GM23338 (cell line): ENCODE results near the gene ITCH. TPM values are rescaled to one million over a fixed set of nuclear protein-coding genes. Genes with fewer than 3 reads are reported as not detected.

ENCODE experiments used
- ATAC-seq: fragments of 200-7000 bp; cut with Tn5 transposase; 3 replicates; pipeline ENCODE4 v1.9.1; 2020
- DNase-seq: peaks from one replicate; pipeline ENCODE4 v3.0.0-alpha.2; 2015; ENCODE audit warnings: low spot score
- H2AFZ ChIP-seq: fragments of 200-600 bp; sonication (generic); 2 replicates; pipeline ENCODE4 v1.8.0; 2016; ENCODE audit warnings: antibody characterized with exemption, mild to moderate bottlenecking, moderate library complexity
- H3F3A ChIP-seq: fragments of 200-600 bp; sonication (generic); replicated peaks from 2 replicates; pipeline ENCODE4 v1.8.0; 2017; ENCODE audit warnings: antibody characterized with exemption, mixed run types, low read depth
- H3K27ac ChIP-seq: fragments of 200-600 bp; sonication (generic); 2 replicates; pipeline ENCODE4 v1.6.1; 2016; ENCODE audit warnings: low read depth
- H3K27me3 ChIP-seq: fragments of 200-600 bp; sonication (generic); 2 replicates; pipeline ENCODE4 v1.8.0; 2016; ENCODE audit warnings: mild to moderate bottlenecking, mixed run types, moderate library complexity; ENCODE audit not compliant: insufficient read depth
- H3K36me3 ChIP-seq: fragments of 200-600 bp; sonication (generic); 2 replicates; pipeline ENCODE4 v1.8.0; 2016; ENCODE audit warnings: mild to moderate bottlenecking; ENCODE audit not compliant: insufficient read depth
- H3K4me1 ChIP-seq: fragments of 200-600 bp; sonication (generic); 2 replicates; pipeline ENCODE4 v1.8.0; 2016; ENCODE audit warnings: mild to moderate bottlenecking, moderate library complexity; ENCODE audit not compliant: insufficient read depth
- H3K4me2 ChIP-seq: fragments of 200-600 bp; sonication (generic); 2 replicates; pipeline ENCODE4 v1.7.1; 2017; ENCODE audit warnings: mixed run types
- H3K4me3 ChIP-seq: fragments of 200-600 bp; sonication (generic); 2 replicates; pipeline ENCODE4 v1.6.1; 2016; ENCODE audit warnings: mixed run types
- H3K79me2 ChIP-seq: fragments of 200-600 bp; sonication (generic); replicated peaks from 2 replicates; pipeline ENCODE4 v1.8.0; 2017; ENCODE audit warnings: mild to moderate bottlenecking; ENCODE audit not compliant: insufficient read depth
- H3K9me2 ChIP-seq: fragments of 200-600 bp; sonication (generic); 2 replicates; pipeline ENCODE4 v1.8.0; 2017; ENCODE audit not compliant: insufficient read depth
- H4K20me1 ChIP-seq: fragments of 200-600 bp; sonication (generic); replicated peaks from 2 replicates; pipeline ENCODE4 v1.8.0; 2017; ENCODE audit warnings: mild to moderate bottlenecking; ENCODE audit not compliant: insufficient read depth
- H3K27ac Mint-ChIP-seq: 2 replicates; pipeline ENCODE4 v1.8.0; 2020; ENCODE audit warnings: inconsistent platforms, mild to moderate bottlenecking, moderate library complexity, mixed read lengths
- H3K27me3 Mint-ChIP-seq: 3 replicates; pipeline ENCODE4 v1.8.0; 2022; ENCODE audit warnings: low read depth, mild to moderate bottlenecking, moderate library complexity, mixed read lengths, inconsistent platforms; ENCODE audit not compliant: insufficient read depth, poor library complexity
- H3K36me3 Mint-ChIP-seq: 3 replicates; pipeline ENCODE4 v1.8.0; 2021; ENCODE audit warnings: low read depth, mild to moderate bottlenecking, inconsistent platforms, moderate library complexity, mixed read lengths
- H3K4me1 Mint-ChIP-seq: 3 replicates; pipeline ENCODE4 v1.8.0; 2020; ENCODE audit warnings: mild to moderate bottlenecking, inconsistent platforms, mixed read lengths
- H3K4me3 Mint-ChIP-seq: 3 replicates; pipeline ENCODE4 v1.8.0; 2021; ENCODE audit warnings: moderate library complexity, mild to moderate bottlenecking, inconsistent platforms, mixed read lengths
- H3K9me3 Mint-ChIP-seq: 3 replicates; pipeline ENCODE4 v1.8.0; 2020; ENCODE audit warnings: moderate library complexity, mild to moderate bottlenecking, inconsistent platforms, mixed read lengths
- CREB1 ChIP-seq: fragments of 250-450 bp; sonication (Bioruptor Pico); IDR thresholded peaks from 2 replicates; pipeline ENCODE4 v1.5.0; 2020; ENCODE audit warnings: low read depth, mild to moderate bottlenecking, moderate library complexity
- CTCF ChIP-seq, 2 experiments: fragments of 200-600 bp in 1 of 2; sonication (generic) in 1 of 2; conservative IDR thresholded peaks; 2 replicates each; pipeline versions ENCODE4 v1.5.1 to v1.6.1; 2016 to 2017; ENCODE audit warnings: antibody characterized with exemption in 2 of 2, low read depth in 2 of 2, mild to moderate bottlenecking in 2 of 2, moderate library complexity in 1 of 2
- EZH2 ChIP-seq: fragments of 200-600 bp; sonication (generic); IDR thresholded peaks from one replicate; pipeline ENCODE4 v1.8.0; 2017; ENCODE audit warnings: antibody characterized with exemption, mild to moderate bottlenecking, low read depth; ENCODE audit not compliant: unreplicated experiment
- EZH2phosphoT487 ChIP-seq: fragments of 200-600 bp; sonication (generic); IDR thresholded peaks from one replicate; pipeline ENCODE4 v1.8.1; 2018; ENCODE audit warnings: antibody characterized with exemption; ENCODE audit not compliant: unreplicated experiment
- JUNB ChIP-seq: IDR thresholded peaks from one replicate; pipeline ENCODE4 v1.6.1; 2016; ENCODE audit warnings: antibody characterized with exemption; ENCODE audit not compliant: unreplicated experiment
- NANOG ChIP-seq: IDR thresholded peaks from 2 replicates; pipeline ENCODE4 v1.6.1; 2016; ENCODE audit warnings: antibody characterized with exemption, borderline replicate concordance
- POLR2AphosphoS5 ChIP-seq: IDR thresholded peaks from 2 replicates; pipeline ENCODE4 v1.6.1; 2016; ENCODE audit warnings: antibody characterized with exemption, low read depth
- REST ChIP-seq: IDR thresholded peaks from one replicate; pipeline ENCODE4 v1.6.1; 2018; ENCODE audit warnings: antibody characterized with exemption; ENCODE audit not compliant: unreplicated experiment
- STAT1 ChIP-seq: IDR thresholded peaks from one replicate; pipeline ENCODE4 v1.6.1; 2016; ENCODE audit warnings: antibody characterized with exemption; ENCODE audit not compliant: unreplicated experiment
- ZNF114 ChIP-seq: fragments of 250-450 bp; sonication (Bioruptor Pico); IDR thresholded peaks from 2 replicates; pipeline ENCODE4 v1.5.0; 2020; ENCODE audit warnings: mild to moderate bottlenecking, moderate library complexity
- ZNF331 ChIP-seq: fragments of 250-450 bp; sonication (Bioruptor Pico); IDR thresholded peaks from 2 replicates; pipeline ENCODE4 v1.5.0; 2020; ENCODE audit warnings: low read depth, mild to moderate bottlenecking, moderate library complexity
- polyA plus RNA-seq: library from polyadenylated mRNA; unstranded; fragments of >200 nt; fragmentation: Nextera tagmentation; extraction: Ambion mirVana; gene quantifications from 2 replicates; pipeline ENCODE4 v1.2.1, GENCODE V29; 2016
- total RNA-seq: library from RNA; depleted of rRNA; stranded (reverse); fragments of >200 nt; shearing (Covaris generic); gene quantifications from 2 replicates; pipeline ENCODE4 v1.2.3, GENCODE V29; 2014
- TF ChIP-seq, protein P1 (sequence below): fragments of 250-450 bp; sonication (Bioruptor Pico); IDR thresholded peaks from 2 replicates; pipeline ENCODE4 v1.5.0; 2020; ENCODE audit warnings: mild to moderate bottlenecking, moderate library complexity
- TF ChIP-seq, protein P2 (sequence below): IDR thresholded peaks from 2 replicates; pipeline ENCODE4 v1.6.1; 2016; ENCODE audit warnings: antibody characterized with exemption

The ITCH gene
- total and polyA plus RNA-seq, 2 experiments from 2014 or later, result 16.4 to 31.6 TPM

DNA sequence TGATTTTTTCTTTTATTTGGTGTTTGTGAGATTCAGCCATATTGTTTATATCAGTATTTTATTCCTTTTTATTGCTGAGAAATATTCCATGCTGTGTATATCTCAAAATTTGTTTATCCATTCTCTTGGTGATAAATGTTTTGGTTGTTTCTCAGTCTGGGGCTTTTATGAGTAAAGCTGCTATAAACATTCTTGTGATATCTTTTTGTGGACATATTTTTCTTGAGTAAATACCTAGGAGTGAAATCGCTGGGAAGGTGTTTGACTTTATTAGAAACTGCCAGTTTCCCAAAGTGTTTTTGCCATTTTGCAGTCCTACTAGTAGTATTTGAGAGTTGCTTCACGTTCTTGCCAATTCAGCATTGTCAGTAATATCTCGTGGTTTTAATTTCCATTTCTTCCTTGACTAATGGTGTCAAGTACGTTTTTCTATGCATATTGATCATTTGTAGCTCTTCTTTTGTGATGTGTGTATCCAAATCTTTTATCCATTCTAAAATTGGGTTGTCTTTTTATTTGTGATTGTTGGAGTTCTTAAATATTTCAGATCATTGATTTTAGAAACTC lies 122.1 kb downstream of the ITCH start:
- H3F3A ChIP-seq, result no peaks in the 10 kb centered on the region
- H3K27ac ChIP-seq, result no peak overlapping the region
- TF ChIP-seq JUNB (no peak), CTCF (conservative IDR thresholded peaks at IDR 0.05; ENCODE audit: low read depth in 2 of 2) (no peak), ZNF331 (CRISPR knock-in tag) (no peak), STAT1 (no peak), REST (no peak), ZNF114 (CRISPR knock-in tag) (no peak), EZH2 (no peak), EZH2phosphoT487 (no peak), CREB1 (CRISPR knock-in tag) (no peak), POLR2AphosphoS5 (no peak), NANOG (no peak)
- TF ChIP-seq, protein P1, sequence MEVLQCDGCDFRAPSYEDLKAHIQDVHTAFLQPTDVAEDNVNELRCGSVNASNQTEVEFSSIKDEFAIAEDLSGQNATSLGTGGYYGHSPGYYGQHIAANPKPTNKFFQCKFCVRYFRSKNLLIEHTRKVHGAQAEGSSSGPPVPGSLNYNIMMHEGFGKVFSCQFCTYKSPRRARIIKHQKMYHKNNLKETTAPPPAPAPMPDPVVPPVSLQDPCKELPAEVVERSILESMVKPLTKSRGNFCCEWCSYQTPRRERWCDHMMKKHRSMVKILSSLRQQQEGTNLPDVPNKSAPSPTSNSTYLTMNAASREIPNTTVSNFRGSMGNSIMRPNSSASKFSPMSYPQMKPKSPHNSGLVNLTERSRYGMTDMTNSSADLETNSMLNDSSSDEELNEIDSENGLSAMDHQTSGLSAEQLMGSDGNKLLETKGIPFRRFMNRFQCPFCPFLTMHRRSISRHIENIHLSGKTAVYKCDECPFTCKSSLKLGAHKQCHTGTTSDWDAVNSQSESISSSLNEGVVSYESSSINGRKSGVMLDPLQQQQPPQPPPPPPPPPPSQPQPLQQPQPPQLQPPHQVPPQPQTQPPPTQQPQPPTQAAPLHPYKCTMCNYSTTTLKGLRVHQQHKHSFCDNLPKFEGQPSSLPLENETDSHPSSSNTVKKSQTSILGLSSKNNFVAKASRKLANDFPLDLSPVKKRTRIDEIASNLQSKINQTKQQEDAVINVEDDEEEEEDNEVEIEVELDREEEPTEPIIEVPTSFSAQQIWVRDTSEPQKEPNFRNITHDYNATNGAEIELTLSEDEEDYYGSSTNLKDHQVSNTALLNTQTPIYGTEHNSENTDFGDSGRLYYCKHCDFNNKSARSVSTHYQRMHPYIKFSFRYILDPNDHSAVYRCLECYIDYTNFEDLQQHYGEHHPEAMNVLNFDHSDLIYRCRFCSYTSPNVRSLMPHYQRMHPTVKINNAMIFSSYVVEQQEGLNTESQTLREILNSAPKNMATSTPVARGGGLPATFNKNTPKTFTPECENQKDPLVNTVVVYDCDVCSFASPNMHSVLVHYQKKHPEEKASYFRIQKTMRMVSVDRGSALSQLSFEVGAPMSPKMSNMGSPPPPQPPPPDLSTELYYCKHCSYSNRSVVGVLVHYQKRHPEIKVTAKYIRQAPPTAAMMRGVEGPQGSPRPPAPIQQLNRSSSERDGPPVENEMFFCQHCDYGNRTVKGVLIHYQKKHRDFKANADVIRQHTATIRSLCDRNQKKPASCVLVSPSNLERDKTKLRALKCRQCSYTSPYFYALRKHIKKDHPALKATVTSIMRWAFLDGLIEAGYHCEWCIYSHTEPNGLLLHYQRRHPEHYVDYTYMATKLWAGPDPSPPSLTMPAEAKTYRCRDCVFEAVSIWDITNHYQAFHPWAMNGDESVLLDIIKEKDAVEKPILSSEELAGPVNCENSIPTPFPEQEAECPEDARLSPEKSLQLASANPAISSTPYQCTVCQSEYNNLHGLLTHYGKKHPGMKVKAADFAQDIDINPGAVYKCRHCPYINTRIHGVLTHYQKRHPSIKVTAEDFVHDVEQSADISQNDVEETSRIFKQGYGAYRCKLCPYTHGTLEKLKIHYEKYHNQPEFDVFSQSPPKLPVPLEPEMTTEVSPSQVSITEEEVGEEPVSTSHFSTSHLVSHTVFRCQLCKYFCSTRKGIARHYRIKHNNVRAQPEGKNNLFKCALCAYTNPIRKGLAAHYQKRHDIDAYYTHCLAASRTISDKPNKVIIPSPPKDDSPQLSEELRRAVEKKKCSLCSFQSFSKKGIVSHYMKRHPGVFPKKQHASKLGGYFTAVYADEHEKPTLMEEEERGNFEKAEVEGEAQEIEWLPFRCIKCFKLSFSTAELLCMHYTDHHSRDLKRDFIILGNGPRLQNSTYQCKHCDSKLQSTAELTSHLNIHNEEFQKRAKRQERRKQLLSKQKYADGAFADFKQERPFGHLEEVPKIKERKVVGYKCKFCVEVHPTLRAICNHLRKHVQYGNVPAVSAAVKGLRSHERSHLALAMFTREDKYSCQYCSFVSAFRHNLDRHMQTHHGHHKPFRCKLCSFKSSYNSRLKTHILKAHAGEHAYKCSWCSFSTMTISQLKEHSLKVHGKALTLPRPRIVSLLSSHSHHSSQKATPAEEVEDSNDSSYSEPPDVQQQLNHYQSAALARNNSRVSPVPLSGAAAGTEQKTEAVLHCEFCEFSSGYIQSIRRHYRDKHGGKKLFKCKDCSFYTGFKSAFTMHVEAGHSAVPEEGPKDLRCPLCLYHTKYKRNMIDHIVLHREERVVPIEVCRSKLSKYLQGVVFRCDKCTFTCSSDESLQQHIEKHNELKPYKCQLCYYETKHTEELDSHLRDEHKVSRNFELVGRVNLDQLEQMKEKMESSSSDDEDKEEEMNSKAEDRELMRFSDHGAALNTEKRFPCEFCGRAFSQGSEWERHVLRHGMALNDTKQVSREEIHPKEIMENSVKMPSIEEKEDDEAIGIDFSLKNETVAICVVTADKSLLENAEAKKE (CRISPR knock-in tag), result no peak
- TF ChIP-seq, protein P2, sequence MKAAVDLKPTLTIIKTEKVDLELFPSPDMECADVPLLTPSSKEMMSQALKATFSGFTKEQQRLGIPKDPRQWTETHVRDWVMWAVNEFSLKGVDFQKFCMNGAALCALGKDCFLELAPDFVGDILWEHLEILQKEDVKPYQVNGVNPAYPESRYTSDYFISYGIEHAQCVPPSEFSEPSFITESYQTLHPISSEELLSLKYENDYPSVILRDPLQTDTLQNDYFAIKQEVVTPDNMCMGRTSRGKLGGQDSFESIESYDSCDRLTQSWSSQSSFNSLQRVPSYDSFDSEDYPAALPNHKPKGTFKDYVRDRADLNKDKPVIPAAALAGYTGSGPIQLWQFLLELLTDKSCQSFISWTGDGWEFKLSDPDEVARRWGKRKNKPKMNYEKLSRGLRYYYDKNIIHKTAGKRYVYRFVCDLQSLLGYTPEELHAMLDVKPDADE, result no peak
- no peak overlapping the region for H3K4me3 ChIP-seq
- peaks cover 40% of the 10 kb centered on the region for H3K36me3 ChIP-seq
- Mint-ChIP-seq H3K27me3 (peaks cover 3% of the 10 kb centered on the region), H3K36me3 (peaks cover 73% of the 10 kb centered on the region), H3K27ac (no peak overlapping the region), H3K4me3 (no peak overlapping the region), H3K4me1 (no peaks in the 10 kb centered on the region), H3K9me3 (peaks cover 11% of the 10 kb centered on the region; the same call in 2 of the 3 replicates)
- no peaks in the 10 kb centered on the region for H3K4me1 ChIP-seq
- no peak overlapping the region for H2AFZ ChIP-seq
- no peaks in the 10 kb centered on the region; the same call in 1 of the 2 replicates for H4K20me1 ChIP-seq
- no peaks in the 10 kb centered on the region for H3K79me2 ChIP-seq
- no peak for ATAC-seq
- H3K4me2 ChIP-seq, result no peak overlapping the region
- DNase-seq, result no peak
- no peaks in the 10 kb centered on the region for H3K27me3 ChIP-seq
- H3K9me2 ChIP-seq, result no peaks in the 10 kb centered on the region
